GM12891 (cell line): ENCODE results near the gene GALR3.

Experiments
- PAX5 ChIP-seq: IDR thresholded peaks from 2 replicates; pipeline ENCODE4 v1.6.1; 2011; ENCODE audit warnings: low read length, moderate library complexity, mild to moderate bottlenecking; ENCODE audit not compliant: insufficient read depth, severe bottlenecking
- POLR2A ChIP-seq: IDR thresholded peaks from 2 replicates; pipeline ENCODE4 v1.6.1; 2011; ENCODE audit warnings: low read depth, low read length, control low read depth
- POLR2AphosphoS5 ChIP-seq: IDR thresholded peaks from 2 replicates; pipeline ENCODE4 v1.6.1; 2011; ENCODE audit warnings: low read depth, low read length, control low read depth
- SPI1 ChIP-seq: IDR thresholded peaks from 2 replicates; pipeline ENCODE4 v1.6.1; 2011; ENCODE audit warnings: low read depth, low read length, control low read depth
- TAF1 ChIP-seq: IDR thresholded peaks from 2 replicates; pipeline ENCODE4 v1.6.1; 2011; ENCODE audit warnings: low read depth, low read length, control low read depth

- TF ChIP-seq POLR2AphosphoS5: no peak
- TF ChIP-seq POLR2A: no peak
- no peak for TF ChIP-seq SPI1
- TF ChIP-seq TAF1: no peak
- TF ChIP-seq PAX5: no peak
Measured at GRCh38 chr22:37794376-37794775, 28.8 kb upstream of the GALR3 start.
